Panc1 (cell line): ENCODE data around the gene FANCC.

Source experiments
- CTCF ChIP-seq: fragments of 450-650 bp; IDR thresholded peaks from 2 replicates; pipeline ENCODE4 v1.5.1; 2017; ENCODE audit warnings: mild to moderate bottlenecking
- REST ChIP-seq, 2 experiments: IDR thresholded peaks; 2 replicates each; pipeline ENCODE4 v1.6.1; 2011 to 2012; ENCODE audit warnings: low read depth in 2 of 2, control low read depth in 1 of 2, low read length in 1 of 2, mild to moderate bottlenecking in 1 of 2, moderate library complexity in 1 of 2; ENCODE audit not compliant: insufficient read depth in 1 of 2

GRCh38 chr9:95073042-95073607 lies 244.4 kb downstream of the FANCC start:
- TF ChIP-seq CTCF (no peak; the same call in 1 of the 2 replicates), REST (IDR thresholded peaks at IDR 0.05; ENCODE audit: insufficient read depth in 1 of 2, low read depth in 2 of 2, low read length in 1 of 2) (no peak)
